Activated CD8-positive, alpha-beta T cell treated with anti-CD3 and anti-CD28 coated beads for 36 hours (primary cell): ENCODE results near the gene PARK7. TPM values are rescaled to one million over a fixed set of nuclear protein-coding genes. Genes with fewer than 3 reads are reported as not detected.

Source experiments
- ATAC-seq: fragments of 200-7000 bp; cut with Tn5 transposase; one replicate; pipeline ENCODE4 v1.10.0; 2021; ENCODE audit warnings: mild to moderate bottlenecking, moderate library complexity
- CTCF ChIA-PET: fragments of 350-600 bp; sonication (Branson Sonifier 250); formaldehyde crosslinking; loops from one replicate; lab custom pipeline; 2021; ENCODE audit warnings: antibody characterized with exemption; lab: Charles Lee
- POLR2A ChIA-PET: fragments of 350-600 bp; sonication (Branson Sonifier 250); formaldehyde crosslinking; loops from one replicate; lab custom pipeline; 2021; ENCODE audit warnings: antibody characterized with exemption; lab: Charles Lee
- DNase-seq: peaks from one replicate; pipeline ENCODE4 v3.0.0-alpha.2; 2020
- H3K27ac Mint-ChIP-seq: one replicate; pipeline ENCODE4 v1.8.0; 2021; ENCODE audit warnings: mild to moderate bottlenecking, mixed read lengths
- H3K27me3 Mint-ChIP-seq: one replicate; pipeline ENCODE4 v1.8.0; 2021; ENCODE audit warnings: mixed read lengths
- H3K36me3 Mint-ChIP-seq: one replicate; pipeline ENCODE4 v1.8.0; 2021; ENCODE audit warnings: low read depth, mixed read lengths
- H3K4me1 Mint-ChIP-seq: one replicate; pipeline ENCODE4 v1.8.0; 2021; ENCODE audit warnings: low read depth, mixed read lengths
- H3K4me3 Mint-ChIP-seq: one replicate; pipeline ENCODE4 v1.8.0; 2021; ENCODE audit warnings: mild to moderate bottlenecking, moderate library complexity, mixed read lengths
- H3K9me3 Mint-ChIP-seq: one replicate; pipeline ENCODE4 v1.8.0; 2021; ENCODE audit warnings: mixed read lengths
- CTCF ChIP-seq: fragments of 200-600 bp; IDR thresholded peaks from one replicate; pipeline ENCODE4 v1.8.0; 2022; ENCODE audit warnings: antibody characterized with exemption, mild to moderate bottlenecking
- intact Hi-C: fragments of 100-400 bp; cut with micrococcal nuclease; formaldehyde crosslinking; loops from one replicate; pipeline ENCODE4 v1.10.0; 2022
- total RNA-seq, 2 experiments: library from RNA; stranded (reverse); gene quantifications; one replicate each; pipeline ENCODE4 v1.2.3, GENCODE V29; 2021

Gene PARK7
- total RNA-seq, 2 experiments from 2014 or later, result 539 to 552 TPM

DNA sequence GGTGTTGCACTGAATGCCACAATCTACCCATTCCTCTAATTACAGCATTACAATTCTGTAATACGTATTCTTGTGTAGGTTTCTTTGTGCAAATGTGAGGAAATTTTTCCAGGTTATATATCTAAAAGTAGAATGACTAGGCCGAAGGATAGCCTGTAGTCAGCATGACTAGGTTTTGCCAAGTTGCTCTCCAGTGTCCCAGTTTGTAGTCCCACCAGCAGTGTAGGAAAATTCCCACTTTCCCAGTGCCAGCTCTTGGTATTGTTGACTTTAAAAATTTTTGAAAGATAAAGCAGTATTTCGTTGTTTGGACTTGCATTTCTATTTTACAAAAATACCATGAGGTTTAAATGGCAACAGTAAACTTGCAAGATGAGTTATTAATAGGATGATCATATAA lies 3.0 kb downstream of the PARK7 start:
- CTCF ChIA-PET, result interaction anchor here (2.9 kb wide), 1 partner anchor 11 kb away, joined by 17 read pairs; no protein-coding TSS in a partner anchor
- Mint-ChIP-seq H3K27ac (peak overlapping the region; percentile 99), H3K4me3 (peak overlapping the region; percentile 98), H3K27me3 (no peaks in the 10 kb centered on the region), H3K4me1 (peaks cover 59% of the 10 kb centered on the region), H3K9me3 (no peaks in the 10 kb centered on the region), H3K36me3 (peaks cover 69% of the 10 kb centered on the region)
- POLR2A ChIA-PET, result interaction anchor here (1.2 to 5.7 kb wide), 2 partner anchors 11 to 23 kb away, joined by 4 to 39 read pairs; partner anchors contain the start of gene TNFRSF9
- no peak for ATAC-seq
- no peak for DNase-seq
- intact Hi-C loops, result no loop called here
- no peak for TF ChIP-seq CTCF

- no peaks in the 10 kb centered on the region for H3K27me3 Mint-ChIP-seq
- DNase-seq (no peak), ATAC-seq (no peak)
- H3K4me3 Mint-ChIP-seq, result peak overlapping the region; percentile 4
- H3K9me3 Mint-ChIP-seq, result no peaks in the 10 kb centered on the region
- ChIA-PET CTCF (interaction anchor here (1.0 to 2.1 kb wide), 2 partner anchors 8 to 48 kb away, joined by 4 to 14 read pairs; no protein-coding TSS in a partner anchor), POLR2A (interaction anchor here (0.9 kb wide), 1 partner anchor 17 kb away, joined by 4 read pairs; no protein-coding TSS in a partner anchor)
- peaks cover 52% of the 10 kb centered on the region for H3K4me1 Mint-ChIP-seq
- no peak for TF ChIP-seq CTCF
- intact Hi-C loops, result no loop called here
- peaks cover 80% of the 10 kb centered on the region for H3K36me3 Mint-ChIP-seq
- peak overlapping the region; percentile 66 for H3K27ac Mint-ChIP-seq
These were observed 5.7 kb downstream of the PARK7 start for GRCh38 chr1:7967196-7967595.

DNA sequence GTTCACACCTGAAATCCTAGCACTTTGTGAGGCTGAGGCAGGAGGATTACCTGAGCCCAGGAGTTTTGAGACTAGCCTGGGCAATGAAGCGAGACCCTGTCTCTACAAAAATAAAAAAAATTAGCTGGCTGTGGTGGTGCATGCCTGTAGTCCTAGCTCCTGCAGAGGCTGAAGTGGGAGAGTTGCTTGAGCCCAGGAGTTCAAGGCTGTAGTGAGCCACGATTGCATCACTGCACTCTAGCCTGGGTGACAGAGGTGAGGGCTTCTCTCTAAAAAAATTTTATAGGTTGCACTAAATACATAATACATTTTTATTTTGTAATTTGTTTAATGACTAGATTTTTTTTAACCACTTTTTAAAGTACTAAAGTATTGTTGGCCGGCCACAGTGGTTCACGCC lies 6.1 kb downstream of the PARK7 start:
- Mint-ChIP-seq H3K27me3 (no peaks in the 10 kb centered on the region), H3K4me1 (peaks cover 52% of the 10 kb centered on the region), H3K27ac (peak overlapping the region; percentile 66), H3K9me3 (no peaks in the 10 kb centered on the region), H3K4me3 (no peak overlapping the region), H3K36me3 (peaks cover 80% of the 10 kb centered on the region)
- no peak for TF ChIP-seq CTCF
- no peak for ATAC-seq
- DNase-seq, result no peak
- ChIA-PET CTCF (interaction anchor here (1.0 kb wide), 1 partner anchor 48 kb away, joined by 4 read pairs; no protein-coding TSS in a partner anchor), POLR2A (interaction anchor here (0.9 kb wide), 1 partner anchor 17 kb away, joined by 4 read pairs; no protein-coding TSS in a partner anchor)
- intact Hi-C loops, result no loop called here

DNA sequence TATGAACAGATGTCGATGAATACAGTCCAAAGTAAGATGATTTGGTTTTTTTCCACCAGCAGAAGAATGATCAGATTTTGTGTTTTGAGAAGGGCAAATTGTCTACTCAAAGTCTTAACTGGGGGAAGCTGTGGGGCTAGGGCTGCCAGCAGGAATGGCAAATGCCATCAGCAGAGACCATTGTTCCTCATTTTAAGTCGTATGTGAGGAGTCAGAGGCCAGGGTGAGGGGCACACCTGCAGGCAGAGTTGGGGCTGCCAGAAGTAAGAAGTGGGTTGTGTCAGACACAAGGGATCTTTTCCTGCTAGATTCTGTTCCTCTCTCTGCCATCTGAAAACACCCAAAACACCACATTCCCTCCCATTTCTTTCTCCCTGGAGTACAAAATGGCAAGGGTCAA lies 8.7 kb downstream of the PARK7 start:
- Mint-ChIP-seq H3K4me1 (peaks cover 31% of the 10 kb centered on the region), H3K4me3 (no peak overlapping the region), H3K36me3 (peaks cover 65% of the 10 kb centered on the region), H3K27ac (peak overlapping the region; percentile 61), H3K9me3 (no peaks in the 10 kb centered on the region), H3K27me3 (no peaks in the 10 kb centered on the region)
- intact Hi-C loops, result no loop called here
- TF ChIP-seq CTCF, result no peak
- DNase-seq, result no peak
- POLR2A ChIA-PET, result interaction anchor here (0.6 to 1.2 kb wide), 3 partner anchors 11 to 88 kb away, joined by 3 read pairs; no protein-coding TSS in a partner anchor
- no peak for ATAC-seq
- CTCF ChIA-PET, result interaction anchor here (1.8 kb wide), 1 partner anchor 45 kb away, joined by 5 read pairs; no protein-coding TSS in a partner anchor

GRCh38 chr1:7971024-7971423 lies 9.5 kb downstream of the PARK7 start:
- Mint-ChIP-seq H3K4me1 (peaks cover 26% of the 10 kb centered on the region), H3K27ac (no peak overlapping the region), H3K36me3 (peaks cover 63% of the 10 kb centered on the region), H3K27me3 (no peaks in the 10 kb centered on the region), H3K9me3 (no peaks in the 10 kb centered on the region), H3K4me3 (no peak overlapping the region)
- TF ChIP-seq CTCF, result no peak
- DNase-seq, result no peak
- intact Hi-C loops, result no loop called here
- ChIA-PET CTCF (interaction anchor here (1.8 kb wide), 1 partner anchor 44 kb away, joined by 5 read pairs; no protein-coding TSS in a partner anchor), POLR2A (interaction anchor here (0.8 to 1.2 kb wide), 3 partner anchors 10 to 42 kb away, joined by 3 read pairs; no protein-coding TSS in a partner anchor)
- no peak for ATAC-seq
